Thymus (tissue), 11 donors: ENCODE results near the gene PRKCH. TPM values are rescaled to one million over a fixed set of nuclear protein-coding genes. Genes with fewer than 3 reads are reported as not detected.

Source experiments
- DNase-seq, 9 donors: peaks; one replicate each; pipeline ENCODE4 v3.0.0-alpha.2; 2013; ENCODE audit warnings: low spot score in 9 of 9, low read depth in 6 of 9, missing footprints in 1 of 9
- H3K27ac ChIP-seq, 2 donors: one replicate each; pipeline ENCODE4 v1.5.1; 2013; ENCODE audit warnings: control low read depth in 1 of 2, low read depth in 1 of 2, low read length in 1 of 2, mild to moderate bottlenecking in 1 of 2, moderate library complexity in 1 of 2
- H3K27me3 ChIP-seq, 2 donors: one replicate each; pipeline ENCODE4 v1.5.1; 2013; ENCODE audit warnings: low read length in 1 of 2; ENCODE audit not compliant: control insufficient read depth in 2 of 2, insufficient read depth in 1 of 2
- H3K36me3 ChIP-seq, 2 donors: one replicate each; pipeline ENCODE4 v1.5.1; 2013; ENCODE audit warnings: low read length in 1 of 2, mild to moderate bottlenecking in 1 of 2, moderate library complexity in 1 of 2; ENCODE audit not compliant: control insufficient read depth in 2 of 2, insufficient read depth in 2 of 2
- H3K4me1 ChIP-seq, 2 donors: one replicate each; pipeline ENCODE4 v1.5.1; 2013; ENCODE audit warnings: low read length in 2 of 2; ENCODE audit not compliant: control insufficient read depth in 2 of 2, insufficient read depth in 2 of 2
- H3K4me3 ChIP-seq, 2 donors: one replicate each; pipeline ENCODE4 v1.5.1; 2013; ENCODE audit warnings: low read length in 2 of 2, control low read depth in 1 of 2, mild to moderate bottlenecking in 1 of 2
- H3K9me3 ChIP-seq, 2 donors: one replicate each; pipeline ENCODE4 v1.5.1; 2013; ENCODE audit warnings: low read length in 1 of 2, mild to moderate bottlenecking in 1 of 2; ENCODE audit not compliant: control insufficient read depth in 2 of 2, insufficient read depth in 1 of 2
- WGBS: extraction: QIAGEN DNeasy Blood & Tissue Kit; methylation state at CpG from one replicate; pipeline ENCODE4 v1.1.7; 2013; 5-methylcytosine and 5-hydroxymethylcytosine counted together
- polyA plus RNA-seq: library from polyadenylated mRNA; stranded (reverse); fragments of 200-250 nt; gene quantifications from one replicate; pipeline ENCODE4 v1.2.3, GENCODE V29; 2013
- total RNA-seq: library from RNA; stranded (reverse); fragments of 120-200 nt; gene quantifications from one replicate; pipeline ENCODE4 v1.2.4, GENCODE V29; 2013
- donor health status: healthy.

Gene PRKCH
- total and polyA plus RNA-seq, 2 donors: 73.5 to 81.8 TPM

GRCh38 chr14:61530296-61530695 lies 208.9 kb downstream of the PRKCH start:
- 90% methylated on average over 6 of the region's 6 CpGs for WGBS
- Histone ChIP-seq H3K27ac (no peak overlapping the region), H3K27me3 (no peaks in the 10 kb centered on the region), H3K4me1 (peaks cover 0 to 24% of the 10 kb centered on the region in 2 donors), H3K4me3 (no peak overlapping the region), H3K36me3 (peaks cover 12 to 46% of the 10 kb centered on the region in 2 donors), H3K9me3 (peaks cover 1 to 7% of the 10 kb centered on the region in 2 donors)
- no peak for DNase-seq

- Histone ChIP-seq H3K36me3 (peaks cover 12 to 52% of the 10 kb centered on the region in 2 donors), H3K4me1 (peaks cover 0 to 18% of the 10 kb centered on the region in 2 donors), H3K27ac (no peak overlapping the region), H3K9me3 (peaks cover 1 to 7% of the 10 kb centered on the region in 2 donors), H3K27me3 (no peaks in the 10 kb centered on the region), H3K4me3 (no peak overlapping the region)
- DNase-seq: no peak
- 98% methylated on average over 5 of the region's 5 CpGs for WGBS
Measured at GRCh38 chr14:61530896-61531295, 209.5 kb downstream of the PRKCH start.

- no peak for DNase-seq
- no peak overlapping the region for H3K27ac ChIP-seq
- peaks cover 13 to 52% of the 10 kb centered on the region in 2 donors for H3K36me3 ChIP-seq
- H3K9me3 ChIP-seq: peaks cover 1 to 6% of the 10 kb centered on the region in 2 donors
- 72% methylated on average over 5 of the region's 5 CpGs for WGBS
- H3K27me3 ChIP-seq: no peaks in the 10 kb centered on the region
- H3K4me3 ChIP-seq: no peak overlapping the region
- peaks cover 0 to 11% of the 10 kb centered on the region in 2 donors for H3K4me1 ChIP-seq
Measured at GRCh38 chr14:61531465-61532122, 210.2 kb downstream of the PRKCH start.

GRCh38 chr14:61532123-61532505 lies 210.7 kb downstream of the PRKCH start:
- no peaks in the 10 kb centered on the region for H3K27me3 ChIP-seq
- no peak overlapping the region for H3K4me3 ChIP-seq
- DNase-seq: no peak
- H3K27ac ChIP-seq: no peak overlapping the region
- H3K9me3 ChIP-seq: peaks cover 1 to 3% of the 10 kb centered on the region in 2 donors
- peaks cover 16 to 54% of the 10 kb centered on the region in 2 donors for H3K36me3 ChIP-seq
- H3K4me1 ChIP-seq: peaks cover 0 to 6% of the 10 kb centered on the region in 2 donors

- 89% methylated on average over 6 of the region's 6 CpGs for WGBS
- no peak overlapping the region for H3K27ac ChIP-seq
- no peaks in the 10 kb centered on the region for H3K27me3 ChIP-seq
- H3K9me3 ChIP-seq: peaks cover 1 to 3% of the 10 kb centered on the region in 2 donors
- DNase-seq: no peak
- H3K36me3 ChIP-seq: peaks cover 20 to 59% of the 10 kb centered on the region in 2 donors
- H3K4me3 ChIP-seq: no peak overlapping the region
- H3K4me1 ChIP-seq: peaks cover 0 to 5% of the 10 kb centered on the region in 2 donors
Measured at GRCh38 chr14:61532763-61533162, 211.4 kb downstream of the PRKCH start.

GRCh38 chr14:61533513-61534255 lies 212.3 kb downstream of the PRKCH start:
- Histone ChIP-seq H3K27ac (no peak overlapping the region), H3K9me3 (peaks cover 1 to 3% of the 10 kb centered on the region in 2 donors), H3K36me3 (peaks cover 18 to 58% of the 10 kb centered on the region in 2 donors), H3K27me3 (no peaks in the 10 kb centered on the region), H3K4me3 (no peak overlapping the region), H3K4me1 (peaks cover 0 to 9% of the 10 kb centered on the region in 2 donors)
- DNase-seq: no peak
- 95% methylated on average over 4 of the region's 4 CpGs for WGBS

- Histone ChIP-seq H3K36me3 (peaks cover 18 to 54% of the 10 kb centered on the region in 2 donors), H3K4me1 (peaks cover 0 to 9% of the 10 kb centered on the region in 2 donors), H3K27me3 (no peaks in the 10 kb centered on the region), H3K4me3 (no peak overlapping the region), H3K27ac (no peak overlapping the region), H3K9me3 (no peaks in the 10 kb centered on the region)
- no peak for DNase-seq
- 97% methylated on average over 1 of the region's 1 CpG for WGBS
Measured at GRCh38 chr14:61535032-61535431, 213.7 kb downstream of the PRKCH start.

GRCh38 chr14:61535458-61535857 lies 214.1 kb downstream of the PRKCH start:
- no peaks in the 10 kb centered on the region for H3K27me3 ChIP-seq
- peaks cover 14 to 52% of the 10 kb centered on the region in 2 donors for H3K36me3 ChIP-seq
- H3K27ac ChIP-seq: no peak overlapping the region
- H3K9me3 ChIP-seq: no peaks in the 10 kb centered on the region
- no peak for DNase-seq
- no peak overlapping the region for H3K4me3 ChIP-seq
- peaks cover 0 to 9% of the 10 kb centered on the region in 2 donors for H3K4me1 ChIP-seq
- 98% methylated on average over 4 of the region's 4 CpGs for WGBS
